ENCODE data around the gene NUCB1. TPM values are rescaled to one million over a fixed set of nuclear protein-coding genes. Genes with fewer than 3 reads are reported as not detected.
"Not testable (repeated sequence)": the region's sequence is repeated elsewhere in the genome, so short reads cannot be mapped to it uniquely, and the experiment has no call there.

The NUCB1 gene
- total RNA-seq, 4 donors from 2014 or later: 267 to 424 (median 371) TPM

DNA sequence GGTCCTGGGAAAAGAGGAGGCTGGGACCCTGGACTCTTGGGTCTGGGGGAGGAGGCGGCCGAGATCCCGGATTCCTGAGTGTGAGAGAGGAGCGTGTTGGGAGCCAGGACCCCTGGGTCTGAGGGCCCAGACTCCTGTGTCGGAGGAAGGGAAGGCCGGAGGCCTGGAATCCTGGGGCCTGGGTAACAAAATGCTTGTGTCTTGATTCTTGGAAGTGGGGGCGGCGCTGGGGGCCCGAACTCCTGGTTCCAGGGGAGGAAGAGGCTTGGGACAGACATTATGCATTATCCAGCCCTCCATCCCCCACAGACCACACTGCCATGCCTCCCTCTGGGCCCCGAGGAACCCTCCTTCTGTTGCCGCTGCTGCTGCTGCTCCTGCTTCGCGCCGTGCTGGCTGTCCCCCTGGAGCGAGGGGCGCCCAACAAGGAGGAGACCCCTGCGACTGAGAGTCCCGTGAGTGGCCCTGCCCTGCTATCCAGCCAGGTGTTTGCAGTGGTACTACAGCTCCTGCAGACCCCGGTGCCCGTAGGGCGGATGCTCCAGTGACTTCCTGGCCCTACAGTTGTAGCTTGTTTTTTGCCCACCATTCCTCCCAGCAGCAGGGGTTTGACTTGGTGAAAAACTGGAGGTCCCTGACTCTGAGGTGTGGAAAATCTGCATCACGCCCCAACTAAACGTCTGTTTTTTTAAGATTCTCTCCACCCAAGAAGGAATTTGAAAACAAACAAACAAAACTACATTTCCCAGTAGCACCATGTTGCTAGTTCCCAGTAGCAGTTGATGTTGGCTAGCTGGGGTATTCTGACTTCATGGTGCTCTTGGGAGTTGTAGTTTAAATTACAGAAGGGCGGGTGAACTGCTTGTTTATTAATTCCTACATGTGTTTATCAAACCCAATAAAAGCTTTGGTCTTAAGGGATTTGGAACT, 630 bp downstream of the NUCB1 start:
- intact Hi-C loops (cut with DNase I): loop anchor here (10.0 kb wide), 1 partner anchor 54 kb away; the partner anchor contains the start of gene BAX
- Histone ChIP-seq H3K27me3 (no peaks in the 10 kb centered on the region), H3K4me1 (peaks cover 17 to 25% of the 10 kb centered on the region in 2 donors), H3K36me3 (peaks cover 10 to 19% of the 10 kb centered on the region in 2 donors), H3K27ac (peak overlapping the region; percentile 69 to 94 (median 85)), H3K4me3 (replicated peaks in 1 of 3) (peak overlapping the region; percentile 67 to 91 (median 78)), H3K9me3 (no peaks in the 10 kb centered on the region)
- TF ChIP-seq, protein P1, sequence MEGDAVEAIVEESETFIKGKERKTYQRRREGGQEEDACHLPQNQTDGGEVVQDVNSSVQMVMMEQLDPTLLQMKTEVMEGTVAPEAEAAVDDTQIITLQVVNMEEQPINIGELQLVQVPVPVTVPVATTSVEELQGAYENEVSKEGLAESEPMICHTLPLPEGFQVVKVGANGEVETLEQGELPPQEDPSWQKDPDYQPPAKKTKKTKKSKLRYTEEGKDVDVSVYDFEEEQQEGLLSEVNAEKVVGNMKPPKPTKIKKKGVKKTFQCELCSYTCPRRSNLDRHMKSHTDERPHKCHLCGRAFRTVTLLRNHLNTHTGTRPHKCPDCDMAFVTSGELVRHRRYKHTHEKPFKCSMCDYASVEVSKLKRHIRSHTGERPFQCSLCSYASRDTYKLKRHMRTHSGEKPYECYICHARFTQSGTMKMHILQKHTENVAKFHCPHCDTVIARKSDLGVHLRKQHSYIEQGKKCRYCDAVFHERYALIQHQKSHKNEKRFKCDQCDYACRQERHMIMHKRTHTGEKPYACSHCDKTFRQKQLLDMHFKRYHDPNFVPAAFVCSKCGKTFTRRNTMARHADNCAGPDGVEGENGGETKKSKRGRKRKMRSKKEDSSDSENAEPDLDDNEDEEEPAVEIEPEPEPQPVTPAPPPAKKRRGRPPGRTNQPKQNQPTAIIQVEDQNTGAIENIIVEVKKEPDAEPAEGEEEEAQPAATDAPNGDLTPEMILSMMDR (IDR thresholded peaks at IDR 0.05): no peak
- TF ChIP-seq POLR2A (IDR thresholded peaks at IDR 0.05): no peak
- 11 to 14% methylated on average over 11 to 18 of the region's 24 CpGs for WGBS, 2 donors
- DNase-seq: no peak

DNA sequence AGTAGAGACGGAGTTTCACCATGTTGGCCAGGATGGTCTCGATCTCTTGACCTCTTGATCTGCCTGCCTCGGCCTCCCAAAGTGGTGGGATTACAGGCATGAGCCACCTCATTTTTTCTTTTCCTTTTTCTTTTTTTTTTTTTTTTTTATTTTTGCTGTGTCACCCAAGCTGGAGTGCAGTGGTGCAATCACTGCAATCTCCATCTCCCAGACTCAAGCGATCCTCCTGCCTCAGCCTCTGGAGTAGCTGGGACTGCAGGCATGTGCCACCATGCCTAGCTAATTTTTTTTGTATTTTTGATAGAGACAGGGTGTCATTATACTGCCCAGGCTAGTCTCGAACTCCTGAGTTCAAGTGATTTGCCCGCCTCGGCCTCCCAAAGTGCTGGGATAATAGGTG, 2.2 kb downstream of the NUCB1 start:
- H3K9me3 ChIP-seq; DNase-seq; H3K27ac ChIP-seq; H3K4me3 ChIP-seq (replicated peaks in 1 of 3); H3K27me3 ChIP-seq: not testable (repeated sequence)
- Histone ChIP-seq H3K36me3 (peaks cover 21 to 22% of the 10 kb centered on the region in 2 donors), H3K4me1 (peaks cover 17 to 21% of the 10 kb centered on the region in 2 donors)
- intact Hi-C loops (cut with DNase I): loop anchor here (10.0 kb wide), 1 partner anchor 53 kb away; the partner anchor contains the start of gene BAX
- 96 to 97% methylated on average over 7 of the region's 7 CpGs for WGBS, 2 donors

DNA sequence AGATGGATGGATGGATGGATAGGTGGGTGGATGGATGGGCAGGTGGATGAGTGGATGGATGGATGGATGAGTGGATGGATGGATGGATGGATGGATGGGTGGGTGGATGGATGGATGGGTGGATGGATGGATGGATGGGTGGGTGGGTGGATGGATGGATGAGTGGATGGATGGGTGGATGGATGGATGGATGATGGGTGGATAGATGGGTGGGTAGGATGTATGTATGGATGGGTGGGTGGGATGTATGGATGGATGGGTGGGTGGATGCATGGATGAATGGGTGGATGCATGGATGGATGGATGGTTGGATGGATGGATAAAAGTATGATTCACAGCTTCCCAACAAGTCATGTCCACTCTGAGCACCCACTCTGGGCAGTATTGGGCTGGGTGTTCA, 3.7 kb downstream of the NUCB1 start:
- not testable (repeated sequence) for H3K27me3 ChIP-seq; DNase-seq; H3K27ac ChIP-seq; H3K9me3 ChIP-seq; H3K4me3 ChIP-seq (replicated peaks in 1 of 3)
- Histone ChIP-seq H3K36me3 (peaks cover 22 to 28% of the 10 kb centered on the region in 2 donors), H3K4me1 (peaks cover 17 to 21% of the 10 kb centered on the region in 2 donors)
- intact Hi-C loops (cut with DNase I): loop anchor here (10.0 kb wide), 1 partner anchor 51 kb away; the partner anchor contains the start of gene BAX

DNA sequence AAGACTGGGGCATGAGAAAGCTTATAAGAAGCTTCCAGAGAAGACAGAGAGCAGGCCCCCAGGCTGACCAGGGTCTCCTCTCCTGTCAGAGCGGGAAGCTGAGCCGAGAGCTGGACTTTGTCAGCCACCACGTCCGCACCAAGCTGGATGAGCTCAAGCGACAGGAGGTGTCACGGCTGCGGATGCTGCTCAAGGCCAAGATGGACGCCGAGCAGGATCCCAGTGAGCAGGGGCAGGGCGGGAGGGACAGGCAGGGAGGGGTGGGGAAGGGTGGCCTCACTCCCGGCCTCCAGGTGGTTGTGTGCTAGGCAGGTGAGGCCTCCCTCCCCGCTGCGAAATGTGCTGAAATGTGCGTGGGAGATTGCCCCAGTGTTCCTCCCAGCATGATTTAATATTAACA, 5.6 kb downstream of the NUCB1 start:
- H3K4me3 ChIP-seq (replicated peaks in 1 of 3): no peak overlapping the region
- H3K27me3 ChIP-seq: no peaks in the 10 kb centered on the region
- DNase-seq: no peak
- peaks cover 38 to 45% of the 10 kb centered on the region in 2 donors for H3K36me3 ChIP-seq
- 93 to 98% methylated on average over 5 to 11 of the region's 14 CpGs for WGBS, 2 donors
- H3K9me3 ChIP-seq: no peaks in the 10 kb centered on the region
- TF ChIP-seq POLR2A (IDR thresholded peaks at IDR 0.05): no peak
- TF ChIP-seq, protein P1 (IDR thresholded peaks at IDR 0.05): no peak
- intact Hi-C loops (cut with DNase I): loop anchor here (10.0 kb wide), 1 partner anchor 49 kb away; the partner anchor contains the start of gene BAX
- no peak overlapping the region for H3K27ac ChIP-seq
- peaks cover 11 to 15% of the 10 kb centered on the region in 2 donors for H3K4me1 ChIP-seq

DNA sequence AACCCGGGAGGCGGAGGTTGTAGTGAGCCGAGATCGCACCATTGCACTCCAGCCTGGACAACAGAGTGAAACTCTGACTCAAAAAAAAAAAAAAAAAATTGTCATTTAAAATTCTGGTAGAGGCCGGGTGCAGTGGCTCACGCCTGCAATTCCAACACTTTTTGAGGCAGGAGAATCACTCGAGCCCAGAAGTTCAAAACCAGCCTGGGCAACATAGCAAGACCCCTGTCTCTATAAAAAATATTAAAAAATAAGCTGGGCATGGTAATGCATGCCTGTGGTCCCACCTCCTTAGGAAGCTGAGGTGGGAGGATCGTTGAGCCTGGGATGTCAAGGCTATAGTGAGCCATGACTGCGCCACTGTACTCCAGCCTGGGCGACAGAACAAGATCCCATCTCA, 6.2 kb downstream of the NUCB1 start:
- Histone ChIP-seq H3K27me3 (no peaks in the 10 kb centered on the region), H3K4me3 (replicated peaks in 1 of 3) (no peak overlapping the region), H3K27ac (no peak overlapping the region), H3K9me3 (no peaks in the 10 kb centered on the region), H3K36me3 (peaks cover 43 to 52% of the 10 kb centered on the region in 2 donors), H3K4me1 (peaks cover 6 to 8% of the 10 kb centered on the region in 2 donors)
- DNase-seq: no peak
- WGBS, 2 donors: 94 to 97% methylated on average over 10 of the region's 10 CpGs
- intact Hi-C loops (cut with DNase I): loop anchor here (10.0 kb wide), 1 partner anchor 48 kb away; the partner anchor contains the start of gene BAX
- TF ChIP-seq, protein P1 (IDR thresholded peaks at IDR 0.05): no peak
- TF ChIP-seq POLR2A (IDR thresholded peaks at IDR 0.05): no peak

DNA sequence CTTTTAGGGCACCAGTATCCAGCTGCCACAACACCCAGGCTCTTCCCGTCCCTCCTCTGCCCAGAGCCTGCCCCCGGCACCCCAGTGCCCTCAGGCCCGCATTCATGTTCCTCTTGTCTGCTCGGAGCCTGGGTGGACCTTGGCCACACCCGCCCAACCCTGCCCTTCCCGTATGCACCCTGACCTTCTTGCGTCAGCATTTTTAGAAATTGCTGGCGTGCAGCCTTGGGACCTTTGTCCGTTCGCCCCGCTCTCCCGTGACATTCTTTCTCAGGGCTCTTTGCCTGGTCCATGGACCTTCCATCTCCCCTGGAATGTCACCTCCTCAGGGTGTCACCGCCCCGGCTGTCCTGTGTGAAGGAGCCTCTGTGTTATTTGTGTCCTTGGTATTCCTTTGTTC, 7.6 kb downstream of the NUCB1 start:
- Histone ChIP-seq H3K27me3 (no peaks in the 10 kb centered on the region), H3K4me3 (replicated peaks in 1 of 3) (no peak overlapping the region), H3K4me1 (no peaks in the 10 kb centered on the region), H3K9me3 (no peaks in the 10 kb centered on the region), H3K36me3 (peaks cover 56 to 65% of the 10 kb centered on the region in 2 donors), H3K27ac (no peak overlapping the region)
- no peak for DNase-seq
- TF ChIP-seq POLR2A (IDR thresholded peaks at IDR 0.05): no peak
- TF ChIP-seq, protein P1 (IDR thresholded peaks at IDR 0.05): no peak
- intact Hi-C loops (cut with DNase I): loop anchor here (10.0 kb wide), 1 partner anchor 47 kb away; the partner anchor contains the start of gene BAX
- 94 to 95% methylated on average over 13 to 14 of the region's 14 CpGs for WGBS, 2 donors

DNA sequence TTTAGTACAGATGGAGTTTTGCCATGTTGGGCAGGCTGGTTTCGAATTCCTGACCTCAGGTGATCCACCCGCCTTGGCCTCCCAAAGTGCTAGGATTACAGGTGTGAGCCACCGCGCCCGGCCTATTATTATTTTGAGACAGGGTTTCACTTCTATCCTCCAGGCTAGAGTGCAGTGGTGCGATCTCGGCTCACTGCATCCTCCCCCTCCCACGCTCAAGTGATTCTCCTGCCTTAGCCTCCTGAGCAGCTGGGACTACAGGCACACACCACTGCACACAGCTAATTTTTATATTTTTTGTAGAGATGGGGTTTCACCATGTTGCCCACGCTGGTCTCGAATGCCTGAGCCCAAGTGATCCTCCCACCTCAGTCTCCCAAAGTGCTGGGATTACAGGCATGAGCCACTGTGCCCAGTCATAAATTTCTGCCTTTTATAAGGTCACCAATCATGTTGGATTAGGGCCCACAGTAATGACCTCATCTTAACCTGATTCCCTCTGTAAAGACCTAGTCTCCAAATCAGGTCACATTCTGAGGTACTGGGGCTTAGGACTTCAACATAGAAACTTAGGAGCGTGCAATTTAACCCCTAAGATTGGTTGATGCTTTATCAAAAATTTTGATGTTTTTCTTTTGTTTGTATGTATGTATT, 9.4 kb downstream of the NUCB1 start:
- 97 to 99% methylated on average over 11 of the region's 11 CpGs for WGBS, 2 donors

More for the DNA sequence above, 9.4 kb downstream of the NUCB1 start:
- not testable (repeated sequence) for H3K27me3 ChIP-seq; H3K4me3 ChIP-seq (replicated peaks in 1 of 3); H3K4me1 ChIP-seq; DNase-seq; H3K9me3 ChIP-seq
- Histone ChIP-seq H3K36me3 (peaks cover 68 to 84% of the 10 kb centered on the region in 2 donors), H3K27ac (peak overlapping the region in 1 of 3 donors; percentile 10)
- intact Hi-C loops (cut with DNase I): loop anchor here (10.0 kb wide), 1 partner anchor 45 kb away; the partner anchor contains the start of gene BAX

Data from thyroid gland (tissue), 4 donors.